Effector CD8-positive, alpha-beta T cell (primary cell): ENCODE results near the gene RAD51AP1.

ENCODE experiments used
- DNase-seq: peaks from one replicate; lab custom pipeline; 2025; lab: John Stamatoyannopoulos, UW

The RAD51AP1 gene

GRCh38 chr12:4545195-4545594, 6.5 kb downstream of the RAD51AP1 start:
- no peak for DNase-seq

- DNase-seq = no peak
Measured at GRCh38 chr12:4552191-4552590, 13.5 kb downstream of the RAD51AP1 start.

- DNase-seq = no peak
Measured at GRCh38 chr12:4553943-4554342, 15.3 kb downstream of the RAD51AP1 start.

DNA sequence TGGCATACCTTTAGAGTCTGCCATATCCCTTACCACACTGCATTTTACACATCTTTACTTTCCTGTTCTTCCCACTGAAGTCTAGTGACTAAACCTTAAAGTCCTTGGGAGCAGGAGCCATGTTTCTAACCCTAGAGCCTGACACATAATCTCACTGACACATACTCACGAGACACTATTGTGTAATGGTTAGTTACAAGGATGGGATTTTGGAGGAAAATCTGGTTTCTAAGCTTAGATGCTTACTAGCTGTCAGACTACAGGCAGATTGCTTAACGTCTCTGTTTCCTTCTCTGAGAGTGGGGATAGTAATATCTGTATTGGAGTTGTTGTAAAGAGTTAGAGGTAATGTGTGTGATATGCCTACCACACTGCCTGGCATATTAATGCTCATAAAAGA, 17.1 kb downstream of the RAD51AP1 start:
- DNase-seq = no peak

DNA sequence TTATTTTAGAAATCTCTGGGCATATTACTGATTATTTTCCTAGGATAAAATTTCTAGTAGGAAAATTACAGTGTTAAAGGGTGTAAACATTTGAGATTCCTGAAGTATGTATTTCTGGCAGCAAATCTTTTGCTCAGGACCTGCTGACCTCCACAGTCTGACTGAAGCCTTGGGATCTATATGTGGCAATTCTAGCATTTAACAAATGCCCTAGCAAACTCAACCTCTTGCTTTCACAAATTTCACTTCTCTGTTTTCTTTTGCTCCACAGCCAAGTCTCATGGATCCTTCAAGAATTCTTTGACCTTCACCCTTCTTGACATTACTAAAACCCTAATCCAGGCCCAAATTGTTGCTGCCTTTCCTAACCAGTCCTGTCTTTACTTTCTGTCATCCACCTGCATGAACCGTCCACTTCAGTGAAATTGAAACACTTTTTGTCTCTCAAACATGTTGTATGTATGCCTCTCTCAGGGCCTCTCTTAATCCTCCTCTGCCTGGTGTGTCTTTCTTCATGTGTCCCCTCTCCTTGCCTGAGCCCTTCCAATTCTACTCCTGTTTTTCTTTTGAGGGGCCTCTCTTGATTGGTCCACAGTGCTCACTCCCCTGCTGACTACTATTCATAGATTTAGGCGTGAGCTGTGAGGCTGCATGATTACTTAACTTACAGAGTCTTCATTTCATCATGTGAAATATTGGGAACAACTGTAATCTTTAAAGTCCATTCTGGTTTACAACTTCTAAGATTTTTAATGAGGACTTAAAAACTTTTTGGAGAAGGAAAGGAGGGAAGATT, 18.2 kb downstream of the RAD51AP1 start:
- DNase-seq = no peak

DNA sequence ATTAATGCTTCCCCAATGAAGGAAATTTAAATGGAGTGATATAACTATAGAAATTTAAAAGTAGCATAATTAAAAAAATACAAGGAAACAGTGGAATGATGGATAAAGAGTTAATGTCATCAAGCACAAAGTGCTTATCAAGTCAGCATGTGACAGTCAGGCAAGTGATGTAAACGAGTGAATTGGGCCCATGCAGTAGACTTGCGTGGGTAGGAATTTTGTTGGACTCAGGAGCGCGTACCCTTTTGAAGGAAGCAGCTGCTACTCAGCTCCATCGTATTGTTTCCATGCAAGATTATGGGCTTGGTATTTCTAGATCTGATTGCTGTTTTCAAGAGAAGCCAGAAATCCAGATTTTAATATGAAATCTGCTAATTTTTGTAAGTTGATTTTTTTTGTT, 18.9 kb downstream of the RAD51AP1 start:
- no peak for DNase-seq

GRCh38 chr12:4558171-4558570, 19.5 kb downstream of the RAD51AP1 start:
- no peak for DNase-seq

- no peak for DNase-seq
Measured at GRCh38 chr12:4562034-4562657, 23.5 kb downstream of the RAD51AP1 start, which contains the start of gene DYRK4. TSS of gene DYRK4 (plus strand) at chr12:4562208. CDS start at chr12:4562246, 38 bp downstream.

GRCh38 chr12:4563336-4563735, 24.6 kb downstream of the RAD51AP1 start:
- DNase-seq = no peak

GRCh38 chr12:4564818-4565217, 26.1 kb downstream of the RAD51AP1 start:
- DNase-seq = no peak

GRCh38 chr12:4566474-4566873, 27.8 kb downstream of the RAD51AP1 start:
- no peak for DNase-seq

DNA sequence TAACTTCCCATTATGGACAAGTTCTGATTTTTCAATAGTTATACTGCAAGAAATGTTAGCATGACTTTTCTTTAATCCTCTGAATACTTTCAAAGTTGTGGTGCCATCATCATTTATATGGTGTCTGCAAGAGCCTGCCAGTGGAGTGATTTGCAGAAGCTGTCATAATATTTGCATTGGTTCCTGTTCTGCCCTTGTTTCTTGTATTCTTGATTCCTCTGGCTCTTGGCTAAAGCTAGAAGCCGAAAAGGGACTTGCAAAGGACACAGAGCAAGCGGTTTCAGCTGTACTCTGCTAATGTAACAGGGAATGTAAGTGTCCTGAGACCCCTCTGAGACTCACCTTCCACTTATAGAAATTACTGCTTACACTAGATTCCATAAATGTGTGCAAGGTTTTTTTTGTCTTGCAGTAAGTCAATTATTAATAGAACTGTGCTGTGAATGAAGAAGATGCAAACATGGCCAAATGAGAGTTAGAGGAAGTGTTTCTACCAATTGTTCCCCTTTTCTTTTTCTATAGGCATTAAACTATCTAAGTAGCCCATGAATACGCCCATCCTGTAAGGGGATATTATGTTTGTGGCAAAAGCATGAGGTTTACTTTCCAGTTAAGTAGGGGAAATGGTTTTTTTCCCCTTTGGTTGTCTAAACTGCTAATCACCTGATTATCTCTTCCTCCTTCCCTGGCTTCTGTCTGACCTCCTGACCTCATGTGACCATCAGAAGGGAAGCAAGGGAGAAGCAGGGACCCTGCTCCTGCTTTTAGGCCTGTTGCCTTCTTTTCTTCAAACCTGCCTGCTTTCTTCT, 28.6 kb downstream of the RAD51AP1 start:
- DNase-seq = no peak

GRCh38 chr12:4569261-4569660, 30.6 kb downstream of the RAD51AP1 start:
- no peak for DNase-seq

- DNase-seq = no peak
Measured at GRCh38 chr12:4572680-4573079, 34.0 kb downstream of the RAD51AP1 start.

DNA sequence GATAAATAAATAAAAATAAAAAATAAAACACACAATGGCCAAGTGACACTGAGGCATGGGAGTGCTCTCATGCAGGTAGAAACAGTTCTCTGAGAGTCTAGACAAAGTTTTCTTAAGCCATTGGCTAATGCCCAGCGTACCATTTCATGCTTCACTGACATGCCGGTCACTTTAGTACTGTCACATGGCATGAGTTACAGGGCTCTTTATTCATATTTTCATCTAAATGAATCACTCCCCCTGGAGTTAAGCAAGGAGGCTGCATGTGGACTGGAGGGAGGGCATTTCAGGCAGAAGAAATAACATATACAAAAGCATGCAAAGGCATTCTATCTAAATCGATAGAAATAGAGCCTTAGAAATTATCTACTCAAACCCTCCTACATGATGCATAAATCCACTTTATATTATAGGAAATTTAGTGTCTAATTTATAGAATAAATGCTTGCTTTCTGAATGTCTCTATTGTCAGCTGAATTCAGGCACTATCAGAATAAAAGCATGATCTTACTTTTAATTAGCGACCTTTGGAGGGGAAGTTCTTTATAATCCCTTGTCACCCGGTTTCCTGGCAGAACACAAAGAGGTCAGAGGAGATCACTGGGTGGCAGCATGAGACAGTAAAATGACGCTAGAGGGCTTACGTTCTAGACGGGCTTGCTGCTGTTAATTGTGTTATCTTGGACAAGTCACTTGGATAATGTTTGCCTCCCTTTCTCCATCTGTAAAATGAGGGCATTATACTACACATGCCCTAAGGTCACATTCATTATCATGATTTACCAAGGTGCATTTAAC, 40.8 kb downstream of the RAD51AP1 start:
- no peak for DNase-seq

DNA sequence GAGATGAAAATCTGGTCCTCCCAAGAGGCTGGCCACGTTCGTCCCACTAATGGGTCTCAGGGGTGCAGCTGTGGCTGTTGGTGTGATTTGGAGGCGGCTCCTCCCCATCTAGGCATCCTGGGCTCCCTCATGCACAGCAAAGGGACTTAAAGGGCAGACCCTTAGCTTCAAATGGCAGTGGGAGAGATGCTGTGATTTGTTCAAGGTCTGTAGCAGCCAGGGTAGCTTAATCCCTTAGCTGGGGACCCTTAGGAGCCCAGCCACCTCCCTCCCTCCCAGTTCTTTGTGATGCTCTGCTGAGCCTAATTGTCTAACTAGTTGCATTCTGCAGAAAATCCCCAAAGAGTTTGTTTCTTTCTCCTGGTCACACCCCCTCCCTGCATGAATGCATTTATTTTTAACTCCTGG, 41.6 kb downstream of the RAD51AP1 start:
- DNase-seq = no peak

GRCh38 chr12:4584281-4584680, 45.6 kb downstream of the RAD51AP1 start:
- DNase-seq = no peak

DNA sequence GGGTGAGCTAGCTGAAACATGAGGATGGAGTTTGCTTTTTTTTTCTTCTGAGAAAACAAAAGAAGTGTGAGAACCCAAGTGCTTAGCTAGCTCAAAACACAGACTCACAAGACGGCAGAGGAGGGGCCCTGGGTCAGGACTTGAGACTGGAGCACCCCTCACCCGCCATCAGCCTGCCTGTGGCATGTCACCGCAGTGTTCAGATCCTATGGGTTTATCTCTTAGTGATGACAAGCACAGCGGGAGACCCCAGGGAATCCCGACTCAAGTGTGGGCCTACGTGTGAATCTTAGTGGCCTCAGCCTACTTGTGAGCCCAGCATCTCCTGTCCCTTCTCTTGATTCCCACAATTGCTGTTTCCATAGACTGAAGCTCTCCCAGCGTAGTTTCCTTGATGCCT, 46.2 kb downstream of the RAD51AP1 start:
- DNase-seq = no peak

DNA sequence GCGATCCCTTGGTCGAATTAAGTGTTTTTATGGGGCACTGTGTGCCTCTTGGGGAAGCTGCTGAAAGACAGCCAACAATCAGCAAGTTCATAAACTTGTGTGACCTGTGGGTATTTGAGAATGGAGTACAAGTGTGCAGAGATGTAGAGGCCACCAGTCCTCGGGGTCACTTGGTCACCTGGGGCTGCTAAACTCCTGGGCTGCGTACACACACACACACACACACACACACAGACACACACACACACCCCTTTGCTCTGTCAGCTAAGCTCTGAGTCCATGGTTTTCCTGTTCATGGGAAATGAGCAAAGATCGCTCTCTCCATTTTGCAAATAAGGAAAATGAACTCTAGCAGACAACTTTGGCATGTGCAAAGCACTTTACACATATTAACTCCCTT, 47.8 kb downstream of the RAD51AP1 start:
- no peak for DNase-seq

DNA sequence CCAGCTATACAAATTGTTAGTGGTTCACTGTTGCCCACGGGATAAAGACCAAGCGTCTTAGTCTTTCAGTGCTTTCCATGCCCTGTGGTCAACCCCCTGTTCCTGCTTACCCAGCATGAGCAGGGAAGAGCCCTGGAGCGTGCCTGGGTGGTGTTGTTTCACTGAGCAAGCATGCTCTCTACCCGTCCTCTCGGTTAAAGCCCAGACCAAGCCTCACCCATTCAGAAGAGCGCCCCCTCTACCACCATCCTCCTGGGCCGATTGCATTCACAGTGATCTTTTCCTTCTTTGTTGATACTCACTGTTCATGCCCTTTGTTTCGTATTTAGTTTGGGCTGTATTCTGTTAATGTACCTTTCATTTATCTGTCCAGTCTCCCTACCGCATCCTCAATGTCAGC, 48.4 kb downstream of the RAD51AP1 start:
- DNase-seq = no peak

GRCh38 chr12:4588916-4589315, 50.2 kb downstream of the RAD51AP1 start:
- no peak for DNase-seq

DNA sequence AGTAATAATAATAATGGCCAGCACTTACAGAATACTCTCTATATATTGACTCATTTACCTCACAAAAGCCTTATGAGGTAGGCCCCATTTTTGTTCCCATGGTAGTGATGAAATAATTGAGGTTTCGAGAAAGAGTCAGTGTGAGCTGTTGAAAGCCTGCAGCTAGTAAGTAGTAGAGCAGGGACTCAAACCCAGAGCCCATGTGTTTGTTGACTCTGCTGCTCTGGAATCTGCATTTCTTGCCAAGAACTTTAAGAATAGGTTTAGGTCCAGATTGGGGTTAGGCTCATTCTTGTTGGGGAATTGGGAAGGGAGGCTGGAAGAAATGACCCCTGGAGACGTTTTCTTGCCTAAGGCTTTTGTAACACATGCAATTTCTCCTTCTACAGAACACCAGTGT, 51.3 kb downstream of the RAD51AP1 start:
- DNase-seq = no peak
